GM18519 (cell line): ENCODE measurements around the gene PROS1.
"Not testable (repeated sequence)": the region's sequence is repeated elsewhere in the genome, so short reads cannot be mapped to it uniquely, and the experiment has no call there.

ENCODE experiments used
- ATAC-seq: cut with Tn5 transposase; IDR thresholded peaks from one replicate; pipeline ENCODE4 v1.9.1; 2021; ENCODE audit warnings: mild to moderate bottlenecking, moderate library complexity; ENCODE audit not compliant: unreplicated experiment, low FRiP score

Gene PROS1

DNA sequence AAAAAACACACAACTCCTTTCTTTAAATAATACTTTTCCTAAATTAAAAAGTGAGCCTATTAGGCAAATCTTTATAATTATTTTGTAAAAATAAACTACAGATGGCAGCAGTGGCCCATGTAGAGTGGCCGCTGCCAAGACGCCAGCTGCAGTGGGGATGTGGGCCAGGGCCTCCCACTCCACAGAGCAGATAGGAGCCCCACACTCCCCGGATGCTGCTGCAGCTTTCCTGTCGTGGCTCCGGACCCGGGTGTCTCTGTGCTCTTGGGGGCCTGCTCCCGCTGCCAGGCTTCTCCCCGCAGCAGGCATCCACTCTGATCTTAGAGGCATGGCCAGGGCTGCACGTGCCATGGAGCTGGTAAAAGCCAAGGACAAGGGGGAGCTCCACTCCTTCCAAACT lies 67.5 kb downstream of the PROS1 start:
- no peak for ATAC-seq

GRCh38 chr3:93904568-93904967 lies 69.1 kb downstream of the PROS1 start:
- no peak for ATAC-seq

- not testable (repeated sequence) for ATAC-seq
Measured at GRCh38 chr3:93878250-93879017, 95.3 kb downstream of the PROS1 start.

GRCh38 chr3:93877427-93877826 lies 96.3 kb downstream of the PROS1 start:
- not testable (repeated sequence) for ATAC-seq

DNA sequence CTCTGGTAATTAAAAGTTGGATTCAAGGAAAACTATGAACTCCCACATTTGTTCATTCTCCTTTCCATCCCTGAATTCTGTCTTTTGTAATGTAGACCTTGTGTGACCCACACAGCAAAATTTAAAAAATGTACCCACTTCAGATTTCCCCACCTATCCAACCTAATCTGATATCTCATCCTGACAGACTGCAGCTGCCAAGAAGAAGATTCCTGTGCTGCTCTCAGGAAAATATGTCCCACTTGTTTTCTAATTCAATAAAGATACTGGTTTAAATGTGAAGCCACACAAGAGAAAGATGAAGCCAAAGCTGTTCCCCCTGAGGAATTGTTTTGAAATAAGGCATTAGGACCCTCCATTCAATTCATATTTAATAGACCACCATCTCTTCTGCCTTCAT lies 100.3 kb downstream of the PROS1 start:
- not testable (repeated sequence) for ATAC-seq

GRCh38 chr3:93867425-93867824 lies 106.3 kb downstream of the PROS1 start:
- no peak for ATAC-seq

- ATAC-seq = no peak
Measured at GRCh38 chr3:93861017-93861416, 112.7 kb downstream of the PROS1 start.

GRCh38 chr3:93855401-93855800 lies 118.3 kb downstream of the PROS1 start:
- no peak for ATAC-seq

DNA sequence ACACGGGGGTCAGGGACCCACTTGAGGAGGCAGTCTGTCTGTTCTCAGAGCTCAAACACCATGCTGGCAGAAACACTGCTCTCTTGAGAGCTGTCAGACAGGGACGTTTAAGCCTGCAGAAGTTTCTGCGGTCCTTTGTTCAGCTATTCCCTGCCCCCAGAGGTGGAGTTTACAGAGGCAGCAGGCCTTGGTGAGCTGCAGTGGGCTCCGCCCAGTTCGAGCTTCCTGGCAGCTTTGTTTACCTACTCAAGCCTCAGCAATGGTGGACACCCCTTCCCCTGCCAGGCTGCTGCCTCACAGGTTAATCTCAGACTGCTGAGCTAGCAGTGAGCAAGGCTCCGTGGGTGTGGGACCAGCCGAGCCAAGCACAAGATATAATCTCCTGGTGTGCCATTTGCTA lies 121.5 kb downstream of the PROS1 start:
- ATAC-seq = not testable (repeated sequence)

- no peak for ATAC-seq
Measured at GRCh38 chr3:93843981-93844380, 129.7 kb downstream of the PROS1 start.

DNA sequence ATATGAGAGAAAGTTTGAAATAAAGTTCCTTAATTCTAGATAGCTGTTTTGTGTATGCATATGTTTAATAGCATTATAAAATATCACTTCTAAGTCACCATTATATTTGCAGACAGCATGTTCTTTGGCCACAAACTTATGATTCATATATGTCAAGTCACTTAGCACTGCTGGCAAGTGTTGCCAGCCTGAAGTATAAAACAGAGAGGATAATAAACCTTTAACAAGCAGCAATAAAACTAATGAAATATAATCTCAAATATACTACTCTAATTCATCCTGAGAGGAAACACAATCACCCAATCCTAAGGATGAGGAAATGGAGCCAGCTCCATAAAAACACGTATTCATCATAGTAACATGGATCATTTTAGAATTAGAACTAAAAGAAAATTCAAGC lies 134.5 kb downstream of the PROS1 start:
- ATAC-seq = not testable (repeated sequence)
